NT2/D1 (cell line): ENCODE results near the gene ERI3.

ENCODE experiments used
- SUZ12 ChIP-seq: IDR thresholded peaks from 2 replicates; pipeline ENCODE4 v1.6.1; 2011; ENCODE audit not compliant: insufficient read length, insufficient read depth; ENCODE audit errors: extremely low read depth
- YY1 ChIP-seq: IDR thresholded peaks from 2 replicates; pipeline ENCODE4 v1.6.1; 2011; ENCODE audit not compliant: insufficient read length, insufficient read depth
- ZNF274 ChIP-seq: IDR thresholded peaks from 2 replicates; pipeline ENCODE4 v1.6.1; 2011; ENCODE audit warnings: mild to moderate bottlenecking, low read depth, low read length

DNA sequence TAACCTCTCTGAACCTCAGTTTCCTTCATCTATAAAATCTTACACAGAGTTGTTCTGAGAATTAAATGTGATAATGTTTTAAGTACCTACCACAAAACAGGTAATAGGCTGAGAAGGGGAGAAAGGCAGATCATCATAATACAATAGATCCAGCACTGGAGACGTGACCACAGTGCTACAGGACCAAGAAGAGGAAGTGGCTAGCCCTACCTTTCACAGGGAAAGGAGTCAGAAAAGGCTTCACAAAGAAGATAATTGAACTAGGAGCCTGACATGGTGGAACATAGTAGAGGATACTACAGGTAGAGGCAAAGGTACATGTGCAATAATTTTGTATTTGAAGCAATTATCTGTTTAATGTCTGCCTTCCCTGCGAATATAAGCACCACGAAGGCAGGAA is 45.1 kb downstream of the ERI3 start:
- TF ChIP-seq YY1 = no peak
- TF ChIP-seq SUZ12 = no peak
- no peak for TF ChIP-seq ZNF274
